Measurements from ENCODE around the gene MYO18B.

GRCh38 chr22:25941365-25941960, 199.5 kb downstream of the MYO18B start:
- TF ChIP-seq CTCF (IDR thresholded peaks at IDR 0.05) (no peak), POLR2A (IDR thresholded peaks at IDR 0.05) (no peak)

Data from right lobe of liver (tissue), 4 donors.